BE2C (cell line): ENCODE data around the gene CACNG6.

ENCODE experiments used
- DNase-seq: peaks from one replicate; pipeline ENCODE4 v3.0.0-alpha.2; 2020
- H3K27me3 ChIP-seq: fragments of 250-450 bp; sonication (Bioruptor Pico); 2 replicates; pipeline ENCODE4 v1.5.1; 2020; ENCODE audit warnings: mild to moderate bottlenecking
- H3K36me3 ChIP-seq: fragments of 250-450 bp; sonication (Bioruptor Pico); 2 replicates; pipeline ENCODE4 v1.5.1; 2020; ENCODE audit warnings: mild to moderate bottlenecking
- H3K4me1 ChIP-seq: fragments of 250-450 bp; sonication (Bioruptor Pico); 2 replicates; pipeline ENCODE4 v1.5.1; 2020
- H3K4me3 ChIP-seq: 2 replicates; pipeline ENCODE4 v1.5.1; 2011; ENCODE audit warnings: low read depth, low read length
- H3K9me3 ChIP-seq: fragments of 250-450 bp; sonication (Bioruptor Pico); 2 replicates; pipeline ENCODE4 v1.5.1; 2020
- CTCF ChIP-seq: IDR thresholded peaks from 2 replicates; pipeline ENCODE4 v1.5.1; 2012; ENCODE audit warnings: mild to moderate bottlenecking, low read depth, low read length

Gene CACNG6

GRCh38 chr19:53958168-53958571 lies 33.3 kb upstream of the CACNG6 start:
- H3K4me3 ChIP-seq: no peak overlapping the region
- no peaks in the 10 kb centered on the region for H3K9me3 ChIP-seq
- no peaks in the 10 kb centered on the region for H3K36me3 ChIP-seq
- no peak for TF ChIP-seq CTCF
- peaks cover 27% of the 10 kb centered on the region for H3K27me3 ChIP-seq
- no peaks in the 10 kb centered on the region for H3K4me1 ChIP-seq
- DNase-seq: peak; percentile 52

GRCh38 chr19:53958823-53959757 lies 32.3 kb upstream of the CACNG6 start:
- no peak for TF ChIP-seq CTCF
- no peak for DNase-seq
- Histone ChIP-seq H3K4me1 (no peaks in the 10 kb centered on the region), H3K4me3 (no peak overlapping the region), H3K27me3 (peaks cover 34% of the 10 kb centered on the region), H3K36me3 (no peaks in the 10 kb centered on the region), H3K9me3 (no peaks in the 10 kb centered on the region)

GRCh38 chr19:53960187-53960586 lies 31.2 kb upstream of the CACNG6 start:
- no peaks in the 10 kb centered on the region for H3K36me3 ChIP-seq
- TF ChIP-seq CTCF: no peak
- no peak for DNase-seq
- H3K4me1 ChIP-seq: no peaks in the 10 kb centered on the region
- no peak overlapping the region for H3K4me3 ChIP-seq
- no peaks in the 10 kb centered on the region for H3K9me3 ChIP-seq
- peaks cover 38% of the 10 kb centered on the region for H3K27me3 ChIP-seq

- H3K36me3 ChIP-seq: no peaks in the 10 kb centered on the region
- peaks cover 35% of the 10 kb centered on the region for H3K27me3 ChIP-seq
- H3K4me3 ChIP-seq: no peak overlapping the region
- TF ChIP-seq CTCF: no peak
- DNase-seq: no peak
- H3K9me3 ChIP-seq: no peaks in the 10 kb centered on the region
- H3K4me1 ChIP-seq: no peaks in the 10 kb centered on the region
Measured at GRCh38 chr19:53960886-53961285, 30.6 kb upstream of the CACNG6 start.

- TF ChIP-seq CTCF: no peak
- no peaks in the 10 kb centered on the region for H3K9me3 ChIP-seq
- no peaks in the 10 kb centered on the region for H3K4me1 ChIP-seq
- no peaks in the 10 kb centered on the region for H3K36me3 ChIP-seq
- peaks cover 33% of the 10 kb centered on the region for H3K27me3 ChIP-seq
- no peak overlapping the region for H3K4me3 ChIP-seq
- DNase-seq: no peak
Measured at GRCh38 chr19:53961523-53962356, 29.7 kb upstream of the CACNG6 start.
